HG02870 (cell line): ENCODE data around the gene CUL4B.
"Not testable (repeated sequence)": the region's sequence is repeated elsewhere in the genome, so short reads cannot be mapped to it uniquely, and the experiment has no call there.

Source experiments
- ATAC-seq: cut with Tn5 transposase; IDR thresholded peaks from one replicate; pipeline ENCODE4 v1.9.1; 2021; ENCODE audit warnings: mild to moderate bottlenecking, moderate library complexity; ENCODE audit not compliant: unreplicated experiment

Gene CUL4B

GRCh38 chrX:120534413-120535205, 26.2 kb downstream of the CUL4B start:
- ATAC-seq: no peak

DNA sequence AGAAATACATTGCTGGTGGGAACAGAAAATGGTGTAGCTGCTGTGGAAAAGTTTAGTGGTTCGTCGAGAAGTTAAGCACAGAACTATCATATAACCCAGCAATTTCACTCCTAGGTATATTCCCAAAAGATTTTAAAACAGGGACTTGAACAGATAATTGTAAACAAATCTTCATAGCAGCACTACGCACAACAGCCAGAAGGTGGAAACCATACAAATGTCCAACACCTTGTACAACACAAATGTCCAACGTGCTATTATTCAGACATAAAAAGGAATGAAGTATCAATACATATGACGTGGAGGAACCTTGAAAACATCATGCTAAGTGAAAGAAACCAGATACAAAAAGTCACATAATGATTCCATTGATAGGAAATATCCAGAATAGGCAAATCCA, 37.9 kb downstream of the CUL4B start:
- ATAC-seq: no peak

DNA sequence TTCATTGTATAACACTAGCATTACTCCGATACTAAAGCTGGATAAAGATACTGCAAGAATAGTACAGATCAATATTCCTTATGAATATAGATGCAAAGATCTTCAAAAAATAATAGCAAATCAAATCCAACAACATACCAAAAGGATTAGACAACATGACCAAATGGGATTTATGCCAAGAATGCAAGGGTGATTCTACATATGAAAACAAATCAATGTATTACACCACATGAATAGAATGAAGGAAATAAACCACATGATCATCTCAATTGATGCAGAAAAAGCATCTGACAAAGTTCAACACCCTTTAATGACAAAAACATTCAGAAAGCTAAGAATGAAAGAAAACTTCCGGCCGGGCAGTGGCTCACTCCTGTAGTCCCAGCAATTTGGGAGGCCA, 42.8 kb downstream of the CUL4B start:
- no peak for ATAC-seq

- no peak for ATAC-seq
Observed at GRCh38 chrX:120514236-120514635, 46.5 kb downstream of the CUL4B start.

DNA sequence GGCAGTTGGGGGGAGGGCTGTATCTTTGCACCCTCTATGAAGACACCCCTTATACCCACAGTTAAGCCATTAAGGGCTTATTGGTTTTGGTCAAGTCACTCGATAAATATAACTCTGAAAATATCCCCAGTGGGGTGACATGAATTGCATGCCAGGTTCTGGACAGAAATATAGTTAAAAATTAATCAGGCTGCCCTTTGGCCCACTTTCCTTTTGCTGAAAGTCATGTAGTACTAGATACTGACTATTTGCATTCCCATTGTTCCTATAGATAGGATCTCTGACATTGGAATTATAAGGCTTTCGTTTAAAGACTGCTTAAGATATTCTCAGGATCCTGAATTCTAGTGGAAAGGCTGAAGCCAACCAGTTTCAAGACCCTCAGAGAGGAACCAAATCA, 48.1 kb downstream of the CUL4B start:
- ATAC-seq: no peak

GRCh38 chrX:120512222-120512621, 48.5 kb downstream of the CUL4B start:
- no peak for ATAC-seq

- no peak for ATAC-seq
Observed at GRCh38 chrX:120504569-120504968, 56.2 kb downstream of the CUL4B start.

- no peak for ATAC-seq
Observed at GRCh38 chrX:120499301-120500072, 61.3 kb downstream of the CUL4B start.

GRCh38 chrX:120490119-120490518, 70.6 kb downstream of the CUL4B start:
- ATAC-seq: not testable (repeated sequence)

DNA sequence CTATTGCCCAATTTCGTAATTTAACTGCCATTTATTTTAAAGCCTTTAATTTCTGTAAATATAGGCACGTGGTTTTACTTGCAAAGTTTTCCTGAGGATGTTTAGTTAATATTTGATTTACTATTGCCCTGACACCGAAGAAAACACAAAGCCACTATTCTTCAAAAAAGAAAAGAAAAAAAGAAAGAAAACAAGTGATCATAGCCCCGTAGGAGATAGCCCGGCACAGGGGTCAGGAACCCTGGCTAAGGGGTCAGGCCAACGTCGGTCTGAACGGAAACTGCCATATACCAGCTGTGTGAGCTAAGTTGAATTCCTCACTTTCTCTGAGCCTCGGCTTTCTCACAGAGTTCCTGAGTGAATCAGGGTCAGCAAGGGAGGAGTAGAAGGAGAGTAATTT, 74.0 kb downstream of the CUL4B start:
- no peak for ATAC-seq

- peak; percentile 83 for ATAC-seq
Observed at GRCh38 chrX:120485638-120486520, 74.9 kb downstream of the CUL4B start.

GRCh38 chrX:120485315-120485637, 75.5 kb downstream of the CUL4B start:
- no peak for ATAC-seq

DNA sequence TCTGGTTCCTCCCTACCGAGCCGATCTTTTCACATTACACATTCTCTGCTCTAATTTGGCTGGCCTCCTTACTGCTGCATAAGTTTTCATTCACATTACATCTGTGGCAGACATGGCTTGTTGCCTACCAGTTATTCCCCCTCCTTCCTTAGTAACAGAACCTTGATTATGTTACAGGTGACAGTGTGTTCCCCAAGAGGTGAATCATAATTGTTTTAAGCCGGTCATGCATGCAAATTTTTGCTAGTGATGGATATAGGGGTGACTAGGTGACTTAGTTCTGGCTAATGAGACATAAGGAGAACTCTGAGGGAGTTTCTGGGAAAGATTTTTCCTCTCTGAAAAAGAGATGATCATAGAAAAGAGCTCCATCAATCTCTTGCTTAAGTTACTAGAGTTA, 83.3 kb downstream of the CUL4B start:
- no peak for ATAC-seq

- no peak for ATAC-seq
Observed at GRCh38 chrX:120476714-120477113, 84.0 kb downstream of the CUL4B start.

GRCh38 chrX:120475447-120475846, 85.3 kb downstream of the CUL4B start:
- ATAC-seq: not testable (repeated sequence)
